GM12874 (cell line): ENCODE measurements around the gene SH3GL2.

Source experiments
- CTCF ChIP-seq: IDR thresholded peaks from 2 replicates; pipeline ENCODE4 v1.5.1; 2011; ENCODE audit warnings: low read depth, mild to moderate bottlenecking, control low read depth, low read length, moderate library complexity; ENCODE audit not compliant: insufficient read depth

The SH3GL2 gene

DNA sequence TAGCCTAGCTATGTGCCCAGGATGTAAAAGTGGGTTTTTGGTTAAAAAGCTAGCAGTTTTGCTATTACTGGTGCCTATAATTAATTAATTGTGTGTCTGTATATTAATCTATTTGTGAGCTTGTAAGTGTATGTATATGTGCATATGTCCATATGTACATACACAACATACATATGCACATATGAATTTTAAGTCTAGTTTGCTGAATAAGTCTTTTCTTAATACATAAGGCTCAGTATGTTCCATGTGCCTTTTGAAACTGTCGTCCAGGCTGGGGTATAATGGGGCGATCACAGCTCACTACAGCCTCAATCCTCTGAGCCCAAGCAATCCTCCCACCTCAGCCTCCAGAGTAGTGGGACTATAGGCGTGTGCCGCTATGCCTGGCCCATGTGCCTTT is 10.1 kb downstream of the SH3GL2 start:
- TF ChIP-seq CTCF, result no peak

- no peak for TF ChIP-seq CTCF
These were observed 10.9 kb downstream of the SH3GL2 start for GRCh38 chr9:17589771-17590170.

GRCh38 chr9:17594961-17595360 is 16.1 kb downstream of the SH3GL2 start:
- no peak for TF ChIP-seq CTCF

- no peak for TF ChIP-seq CTCF
These were observed 19.1 kb downstream of the SH3GL2 start for GRCh38 chr9:17597977-17598376.

DNA sequence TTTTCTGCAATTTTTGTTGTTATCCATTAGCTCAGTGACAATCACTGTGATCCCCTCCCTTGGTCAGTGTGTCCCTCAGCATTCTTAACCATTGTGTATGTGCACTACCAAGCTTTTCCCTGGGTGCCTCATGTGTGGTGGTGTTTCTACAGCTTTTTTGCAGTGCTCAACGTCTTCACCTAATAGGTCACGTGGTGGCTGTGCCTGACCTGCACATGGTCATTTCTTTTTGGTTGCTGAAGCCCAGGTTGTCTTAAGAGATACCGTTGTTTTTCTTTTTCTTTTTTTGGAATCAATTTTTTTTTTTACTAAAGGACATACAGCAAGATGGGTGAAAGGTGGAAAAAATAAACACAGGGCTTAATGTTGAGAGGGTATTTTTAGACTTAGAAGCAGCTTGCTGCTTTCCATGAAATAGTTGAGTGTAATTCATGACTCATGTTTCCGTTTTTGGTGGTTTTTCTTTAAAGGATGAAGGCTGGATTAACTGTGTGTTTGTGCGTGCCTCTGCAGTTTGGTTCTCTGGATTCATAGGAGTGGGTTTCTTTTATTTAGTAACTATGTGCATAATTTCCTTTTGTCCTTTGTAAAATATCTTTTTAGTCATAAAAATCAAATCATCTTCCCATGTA is 22.2 kb downstream of the SH3GL2 start:
- TF ChIP-seq CTCF, result no peak

- no peak for TF ChIP-seq CTCF
These were observed 25.7 kb downstream of the SH3GL2 start for GRCh38 chr9:17604556-17604955.

DNA sequence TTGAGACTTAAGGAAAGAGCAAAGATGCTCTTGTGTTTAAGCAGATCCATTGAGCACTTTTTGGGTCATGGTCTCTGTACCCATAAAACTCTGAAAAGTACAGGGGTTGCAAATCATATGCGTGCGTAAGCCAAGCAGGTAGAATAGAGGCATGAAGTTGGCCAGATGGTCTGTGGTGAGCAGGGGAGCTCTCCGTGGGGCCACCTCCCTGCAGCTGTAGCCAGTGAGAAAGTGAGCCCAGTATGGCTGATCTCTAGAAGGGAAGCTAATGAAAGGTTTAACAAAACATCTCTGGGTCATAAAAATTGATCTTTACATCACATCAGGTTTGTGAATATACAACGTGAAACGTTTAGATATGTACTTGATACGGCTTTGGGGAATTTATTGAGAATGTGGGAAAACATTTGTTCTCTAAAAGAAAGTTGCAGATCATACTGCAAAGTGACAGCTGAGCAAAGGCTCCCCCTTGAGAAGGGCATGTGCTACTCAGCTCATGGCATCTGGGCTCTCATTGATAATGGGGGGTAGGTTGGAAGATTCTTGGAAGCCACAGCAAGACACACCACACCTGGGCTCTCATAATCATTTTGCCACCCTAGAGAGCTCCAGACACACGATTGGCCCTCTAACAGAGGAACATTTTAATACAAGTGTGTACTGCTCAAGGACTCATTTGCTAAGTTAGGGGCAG is 30.6 kb downstream of the SH3GL2 start:
- TF ChIP-seq CTCF, result no peak
